ENCODE measurements around the gene CLRN2.
A peak's percentile ranks its signal among the peaks of the same experiment; 100 is the strongest.

CLRN2 gene

DNA sequence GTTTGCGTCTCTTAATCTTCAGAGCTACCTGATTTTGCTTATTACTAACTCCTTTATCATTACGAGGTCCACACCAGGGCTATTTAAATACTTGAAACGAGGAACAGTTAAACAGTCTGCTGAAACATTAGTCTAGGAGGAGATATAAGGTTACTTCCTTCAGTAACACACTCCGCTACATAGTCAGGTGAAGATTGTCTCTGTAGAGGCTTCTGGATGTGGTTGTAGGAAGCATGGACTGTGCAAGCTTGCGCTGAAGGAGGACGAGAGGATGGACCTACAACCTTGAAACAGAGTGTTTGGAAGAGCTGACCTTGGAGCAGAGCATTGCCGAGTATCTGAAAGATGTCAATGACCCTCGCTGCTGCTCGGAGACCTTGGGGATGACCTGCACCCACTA is at the start of gene CLRN2:
TSS of gene CLRN2 (plus strand) at position 301 of the 400 bp plus-strand sequence. CDS start 102 bp downstream, outside the sequence.
- DNase-seq (ENCODE audit: low read depth): no peak

DNA sequence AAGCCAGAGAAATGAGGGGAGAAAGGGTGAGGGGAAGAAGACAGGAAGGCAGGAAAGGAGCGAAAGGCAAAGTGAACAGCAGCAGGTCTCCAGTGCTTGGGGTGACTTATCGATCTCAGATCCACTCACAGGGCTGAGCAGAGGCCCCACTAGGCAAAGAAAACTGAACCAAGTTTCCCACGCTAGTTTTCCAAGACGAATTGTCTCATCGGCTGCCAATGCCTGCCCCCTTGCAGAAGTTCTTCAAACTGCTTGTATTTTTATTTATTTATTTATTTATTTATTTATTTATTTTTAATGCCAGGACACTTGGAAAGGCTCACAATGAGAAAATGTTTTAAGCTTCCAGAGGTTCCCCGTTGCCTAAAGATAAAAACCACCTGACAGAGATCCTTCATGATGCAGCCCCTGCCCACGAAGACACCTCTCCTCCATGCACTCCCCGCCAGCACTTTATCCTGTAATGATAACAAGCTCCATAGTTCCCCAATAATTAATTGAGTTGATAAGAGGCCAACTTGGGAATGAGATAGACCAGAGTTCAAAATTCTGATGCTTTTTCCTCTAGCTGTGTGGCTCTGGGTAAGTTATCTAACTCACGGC is 46.2 kb upstream of the CLRN2 start:
- peak; percentile 51 for DNase-seq (ENCODE audit: low read depth)

- peak; percentile 46 for DNase-seq (ENCODE audit: low read depth)
These were observed 44.9 kb upstream of the CLRN2 start for GRCh38 chr4:17469931-17470674.

DNA sequence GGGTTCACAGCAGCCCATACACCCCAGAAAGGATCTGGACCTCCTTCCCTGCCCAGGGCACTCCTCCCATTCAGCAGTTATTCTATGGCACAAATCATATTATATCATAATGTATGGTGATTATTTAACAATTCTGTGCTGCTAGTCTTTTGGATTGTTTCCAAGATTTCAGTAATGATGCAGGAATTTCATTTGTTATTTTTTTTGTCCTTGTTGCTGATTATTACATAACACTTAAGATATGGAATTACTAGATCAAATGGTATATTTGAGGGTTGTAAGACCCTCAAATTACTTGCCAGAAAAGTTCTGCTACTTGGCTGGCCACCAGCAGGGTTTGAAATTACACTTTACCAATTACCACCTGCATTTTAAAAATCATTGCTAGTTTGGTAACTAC is 39.5 kb upstream of the CLRN2 start:
- DNase-seq (ENCODE audit: low read depth): peak; percentile 37

GRCh38 chr4:17476853-17477252 is 38.1 kb upstream of the CLRN2 start:
- no peak for DNase-seq (ENCODE audit: low read depth)

DNA sequence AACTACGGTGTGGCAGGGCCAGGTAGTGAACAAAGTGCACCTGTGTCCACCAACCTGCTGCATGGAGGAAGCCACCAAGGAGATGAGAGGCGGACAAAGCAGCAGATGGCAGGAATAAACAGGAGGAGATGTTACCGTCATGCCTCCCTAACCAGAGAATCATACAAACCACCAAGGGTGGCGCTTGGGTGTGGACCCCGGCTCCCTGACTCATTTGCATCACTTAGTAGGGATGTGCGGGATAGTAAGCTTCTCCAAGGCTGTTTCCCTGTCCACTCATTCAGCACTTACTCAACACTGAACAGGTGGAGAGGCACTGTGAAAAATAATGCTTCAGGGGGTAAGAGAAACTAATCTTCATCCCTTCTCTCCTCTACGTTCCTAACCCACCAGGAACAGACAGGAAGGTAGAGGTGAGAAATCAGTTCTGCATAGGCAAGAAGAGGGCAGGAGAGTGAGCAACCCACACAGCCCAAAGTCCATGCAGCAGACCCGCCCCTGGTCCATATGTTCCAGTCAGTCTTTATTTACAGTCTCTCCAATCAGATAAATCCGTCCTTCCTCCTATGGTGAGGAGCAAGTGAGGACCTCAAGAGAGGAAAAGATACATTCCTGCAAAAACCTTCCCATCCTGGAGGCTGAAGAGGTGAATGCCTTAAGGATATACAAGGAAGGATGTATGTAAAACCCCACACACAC is 37.0 kb upstream of the CLRN2 start:
- DNase-seq (ENCODE audit: low read depth): no peak

GRCh38 chr4:17480210-17480927 is 34.6 kb upstream of the CLRN2 start:
- no peak for DNase-seq (ENCODE audit: low read depth)

DNA sequence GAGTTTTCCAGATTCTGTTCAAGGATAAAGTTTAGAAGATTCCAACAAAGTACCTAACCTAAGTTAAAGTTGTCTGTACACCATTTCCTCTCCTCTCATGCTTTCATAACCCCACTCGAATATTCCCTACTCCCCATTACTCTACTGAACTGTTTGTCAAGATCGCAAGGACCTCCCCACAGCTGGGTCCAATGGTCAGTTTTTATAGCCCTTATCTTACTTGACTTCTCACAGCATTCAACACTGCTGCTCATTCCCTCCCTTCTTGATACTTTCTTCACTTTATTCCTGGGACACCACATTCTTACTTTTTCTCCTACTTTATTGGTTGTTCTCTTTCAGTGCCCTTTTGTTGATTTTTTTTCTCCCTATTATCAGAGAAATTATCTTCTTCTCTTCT is 34.0 kb upstream of the CLRN2 start:
- no peak for DNase-seq (ENCODE audit: low read depth)

DNA sequence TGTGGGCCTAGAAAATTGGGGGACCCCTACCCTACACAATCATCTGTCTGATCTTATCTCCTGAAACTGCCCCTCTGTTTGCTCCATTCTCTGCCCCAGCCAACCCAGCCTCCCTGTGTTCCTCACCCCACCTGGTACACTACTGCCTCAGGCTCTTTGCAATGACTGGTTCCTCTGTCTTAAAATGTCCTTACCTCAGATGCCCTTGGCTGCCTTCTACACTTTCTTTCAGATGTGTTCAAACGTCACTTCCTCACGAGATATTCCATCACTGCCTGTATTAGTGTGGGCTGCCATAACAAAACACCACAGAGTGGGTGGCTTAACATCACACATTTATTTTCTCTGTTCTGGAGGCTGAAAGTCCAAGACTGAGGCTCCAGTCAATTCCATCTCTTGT is 32.2 kb upstream of the CLRN2 start:
- DNase-seq (ENCODE audit: low read depth): no peak

GRCh38 chr4:17489123-17489522 is 25.8 kb upstream of the CLRN2 start:
- no peak for DNase-seq (ENCODE audit: low read depth)

GRCh38 chr4:17489721-17490120 is 25.2 kb upstream of the CLRN2 start:
- DNase-seq (ENCODE audit: low read depth): no peak

- DNase-seq (ENCODE audit: low read depth): no peak
These were observed 24.3 kb upstream of the CLRN2 start for GRCh38 chr4:17490575-17491059.

DNA sequence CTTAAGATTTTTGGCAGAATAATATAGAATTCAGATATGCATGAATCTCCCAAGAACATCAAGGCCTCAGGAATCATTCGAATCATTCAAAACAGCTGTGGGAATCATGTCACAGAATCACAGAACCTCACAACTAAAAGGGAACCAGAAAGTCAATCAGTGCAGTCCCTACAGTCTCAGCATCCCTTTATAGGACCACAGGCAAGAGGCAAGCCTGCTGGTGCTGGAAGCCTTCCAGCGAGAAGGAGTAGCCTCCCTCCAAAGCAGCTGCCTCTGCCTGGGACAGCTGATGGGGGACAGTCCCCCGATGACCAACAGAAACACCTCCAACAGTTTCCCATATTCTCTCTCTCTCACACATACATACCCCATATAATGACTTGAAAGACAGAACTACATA is 23.8 kb upstream of the CLRN2 start:
- no peak for DNase-seq (ENCODE audit: low read depth)

DNA sequence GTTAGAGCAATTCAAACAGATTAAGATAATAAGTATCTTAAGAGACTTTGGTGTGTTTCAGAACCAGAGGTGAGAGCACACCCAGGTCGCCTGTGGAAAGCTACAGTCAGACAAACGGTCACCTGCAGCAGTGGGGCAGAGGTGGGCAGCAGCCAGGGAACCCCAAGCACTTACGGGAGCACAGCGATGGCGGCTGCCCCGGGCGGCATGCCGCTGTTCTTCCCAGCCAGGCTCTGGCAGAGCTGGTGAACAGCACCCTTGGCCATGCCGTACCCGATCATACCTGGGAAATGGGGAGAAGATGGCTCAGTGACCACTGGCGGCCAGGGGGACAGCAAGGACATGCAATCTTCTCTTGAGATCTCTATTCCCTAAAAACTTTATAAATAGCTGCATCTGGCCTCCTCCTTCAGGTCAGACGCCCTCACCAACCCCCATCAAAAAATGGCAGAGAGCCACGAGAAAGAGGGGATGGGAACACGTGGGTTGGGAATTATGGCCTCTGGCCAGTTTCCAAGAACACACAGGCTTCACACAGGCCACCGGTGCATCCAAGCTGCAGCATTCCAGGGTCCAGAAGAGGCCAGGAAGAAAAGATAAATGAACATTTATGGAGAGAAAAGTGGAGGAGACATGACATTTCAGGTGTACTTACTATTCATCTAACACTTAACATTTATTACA is 22.8 kb upstream of the CLRN2 start:
- DNase-seq (ENCODE audit: low read depth): peak; percentile 48

- no peak for DNase-seq (ENCODE audit: low read depth)
These were observed 22.1 kb upstream of the CLRN2 start for GRCh38 chr4:17492876-17493275.

DNA sequence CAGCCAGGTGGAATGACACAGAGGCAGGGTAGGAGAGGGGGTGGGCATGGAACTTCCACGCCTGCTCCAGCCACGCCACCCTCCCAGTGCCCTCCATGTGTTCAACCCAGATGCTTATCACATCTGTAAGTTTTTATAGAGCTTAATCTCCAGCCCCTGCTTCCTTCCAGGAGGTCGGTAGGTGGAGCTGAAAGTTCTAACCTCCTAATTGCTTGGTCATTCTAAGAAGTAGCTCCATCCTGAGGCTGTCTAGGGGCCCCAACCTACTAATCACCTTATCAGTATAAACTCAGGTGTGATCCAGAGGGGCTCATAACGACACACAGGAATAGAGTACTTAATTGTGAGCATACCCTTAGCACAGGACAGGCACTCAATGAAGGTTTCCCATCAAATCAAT is 21.3 kb upstream of the CLRN2 start:
- DNase-seq (ENCODE audit: low read depth): no peak

- peak; percentile 66 for DNase-seq (ENCODE audit: low read depth)
These were observed 20.4 kb upstream of the CLRN2 start for GRCh38 chr4:17494258-17495190.

DNA sequence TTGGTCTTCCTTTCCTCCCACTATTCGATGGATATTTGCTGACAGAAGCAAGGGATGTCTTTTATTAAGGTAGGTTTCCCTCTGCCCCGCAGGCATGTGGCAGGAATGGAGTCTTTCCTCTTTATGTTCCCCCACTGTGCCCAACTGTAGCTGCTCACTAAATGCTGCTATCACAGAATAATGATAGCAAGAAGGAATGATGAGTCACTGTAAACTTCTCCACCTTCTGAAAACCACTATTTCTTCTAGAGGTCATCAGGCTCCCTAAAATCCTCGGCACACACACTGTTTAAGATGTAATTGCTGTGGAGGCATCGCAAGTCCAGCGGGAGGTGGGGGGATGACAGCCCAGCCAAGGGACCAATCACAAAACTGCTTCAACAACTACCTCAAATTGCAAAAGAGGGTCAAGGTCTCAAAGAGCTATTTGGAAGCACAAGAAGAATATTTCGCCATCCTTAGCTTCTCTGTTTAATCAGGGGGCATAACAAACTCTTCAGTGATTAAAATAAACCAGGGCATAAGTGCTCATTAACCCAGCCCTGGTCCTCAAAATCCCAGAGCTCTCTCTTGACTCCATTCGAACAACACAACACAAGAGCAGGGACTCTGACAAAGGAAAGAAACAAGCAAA is 17.0 kb upstream of the CLRN2 start:
- no peak for DNase-seq (ENCODE audit: low read depth)

DNA sequence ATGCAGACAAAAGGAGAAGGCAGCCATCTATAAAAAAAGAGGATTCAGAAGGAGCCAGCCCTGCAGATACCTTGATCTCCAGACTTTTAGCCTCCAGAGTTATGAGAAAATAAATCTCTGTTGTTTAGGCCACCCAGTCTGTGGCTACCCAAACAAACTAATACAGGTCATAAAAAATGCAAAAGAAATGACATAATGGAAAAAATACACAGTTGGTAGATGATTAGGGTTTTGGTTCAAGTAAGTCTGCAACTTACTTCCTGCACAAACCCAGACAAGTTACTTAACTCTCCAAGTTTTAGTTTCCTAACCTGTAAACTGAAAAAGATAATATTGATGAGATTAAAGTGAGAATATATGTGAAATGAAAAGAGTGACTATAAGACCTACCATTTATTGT is 14.4 kb upstream of the CLRN2 start:
- no peak for DNase-seq (ENCODE audit: low read depth)

- DNase-seq (ENCODE audit: low read depth): peak; percentile 12
These were observed 12.2 kb upstream of the CLRN2 start for GRCh38 chr4:17502756-17503155.

All from EH (cell line).